Measurements from ENCODE around the gene MAP3K13. TPM values are rescaled to one million over a fixed set of nuclear protein-coding genes. Genes with fewer than 3 reads are reported as not detected.

Gene MAP3K13
- total and polyA plus RNA-seq, 2 experiments from 2014 or later: 19.1 to 47.4 TPM

DNA sequence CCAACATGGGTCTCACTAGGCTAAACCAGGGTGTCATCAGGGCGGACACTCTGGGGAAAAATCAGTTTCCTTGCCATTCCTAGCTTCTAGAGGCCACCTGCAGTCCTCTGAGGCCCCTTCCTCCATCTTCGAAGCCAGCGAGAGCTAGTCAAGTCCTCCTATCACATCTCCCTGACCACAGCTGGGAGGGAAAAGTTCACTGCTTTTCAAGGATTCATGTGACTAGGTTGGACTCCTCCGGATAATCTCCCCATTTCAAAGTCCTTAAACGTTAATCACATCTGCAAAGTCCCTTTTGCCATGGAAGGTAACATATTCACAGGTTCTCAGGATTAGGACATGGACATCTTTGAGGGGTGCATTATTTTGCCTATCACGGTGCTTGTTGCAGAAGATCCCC, 35.9 kb upstream of the MAP3K13 start:
- H3K27ac ChIP-seq: no peak overlapping the region
- no peaks in the 10 kb centered on the region for H3K4me1 ChIP-seq (ENCODE audit: low read depth)
- no peak for DNase-seq (ENCODE audit: low read depth in 1 of 2, low spot score in 1 of 2)
- no peaks in the 10 kb centered on the region for H3K36me3 ChIP-seq
- no peaks in the 10 kb centered on the region for H3K27me3 ChIP-seq
- no peak for TF ChIP-seq CTCF (IDR thresholded peaks at IDR 0.05; ENCODE audit: low read depth, low read length)
- H3K4me3 ChIP-seq: no peak overlapping the region
- no peaks in the 10 kb centered on the region for H3K9me3 ChIP-seq (ENCODE audit: low read depth)

- DNase-seq (ENCODE audit: low read depth in 1 of 2, low spot score in 1 of 2): peak in 1 of 2 donors; percentile 31
- Histone ChIP-seq H3K4me3 (no peak overlapping the region), H3K36me3 (no peaks in the 10 kb centered on the region), H3K27ac (peak overlapping the region; percentile 31), H3K9me3 (ENCODE audit: low read depth) (no peaks in the 10 kb centered on the region), H3K4me1 (ENCODE audit: low read depth) (no peaks in the 10 kb centered on the region), H3K27me3 (no peaks in the 10 kb centered on the region)
- no peak for TF ChIP-seq CTCF (IDR thresholded peaks at IDR 0.05; ENCODE audit: low read depth, low read length)
These were observed 34.5 kb upstream of the MAP3K13 start for GRCh38 chr3:185328324-185329004.

GRCh38 chr3:185330238-185330637, 32.7 kb upstream of the MAP3K13 start:
- Histone ChIP-seq H3K36me3 (no peaks in the 10 kb centered on the region), H3K27ac (no peak overlapping the region), H3K27me3 (no peaks in the 10 kb centered on the region), H3K9me3 (ENCODE audit: low read depth) (no peaks in the 10 kb centered on the region), H3K4me1 (ENCODE audit: low read depth) (no peaks in the 10 kb centered on the region), H3K4me3 (no peak overlapping the region)
- no peak for DNase-seq (ENCODE audit: low read depth in 1 of 2, low spot score in 1 of 2)
- TF ChIP-seq CTCF (IDR thresholded peaks at IDR 0.05; ENCODE audit: low read depth, low read length): no peak

DNA sequence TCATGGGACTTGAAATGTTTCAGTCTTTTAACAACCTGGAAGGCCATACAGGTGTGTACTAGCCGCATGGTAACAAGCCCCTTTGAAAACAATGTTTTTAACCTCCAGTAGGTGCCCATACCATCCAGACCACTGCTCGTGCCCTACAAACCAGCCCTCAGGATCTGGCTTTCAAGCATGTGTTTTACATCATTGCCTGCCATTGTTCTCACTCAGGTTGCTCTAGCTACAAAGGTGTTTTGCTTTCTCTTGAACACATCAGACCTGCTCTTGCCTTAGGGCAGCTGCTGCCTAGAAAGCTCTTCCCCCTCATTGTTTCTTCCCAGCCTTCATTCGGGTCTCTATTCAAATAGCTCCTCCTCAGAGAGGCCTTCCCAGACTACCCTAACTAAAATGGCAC, 32.3 kb upstream of the MAP3K13 start:
- Histone ChIP-seq H3K27ac (no peak overlapping the region), H3K4me3 (no peak overlapping the region), H3K9me3 (ENCODE audit: low read depth) (no peaks in the 10 kb centered on the region), H3K27me3 (no peaks in the 10 kb centered on the region), H3K36me3 (no peaks in the 10 kb centered on the region), H3K4me1 (ENCODE audit: low read depth) (no peaks in the 10 kb centered on the region)
- no peak for TF ChIP-seq CTCF (IDR thresholded peaks at IDR 0.05; ENCODE audit: low read depth, low read length)
- no peak for DNase-seq (ENCODE audit: low read depth in 1 of 2, low spot score in 1 of 2)

GRCh38 chr3:185332026-185332735, 30.8 kb upstream of the MAP3K13 start:
- Histone ChIP-seq H3K4me3 (no peak overlapping the region), H3K9me3 (ENCODE audit: low read depth) (no peaks in the 10 kb centered on the region), H3K36me3 (no peaks in the 10 kb centered on the region), H3K27ac (no peak overlapping the region), H3K27me3 (no peaks in the 10 kb centered on the region), H3K4me1 (ENCODE audit: low read depth) (no peaks in the 10 kb centered on the region)
- TF ChIP-seq CTCF (IDR thresholded peaks at IDR 0.05; ENCODE audit: low read depth, low read length): no peak
- peak in 1 of 2 donors; percentile 77 for DNase-seq (ENCODE audit: low read depth in 1 of 2, low spot score in 1 of 2)

Data from cardiac muscle cell (in vitro differentiated cells and primary cell).